SK-N-SH treated with all-trans-retinoic acid at 6 μM for 48 hours (cell line): ENCODE data around the gene GALNT13.

Source experiments
- CREB5 ChIP-seq: fragments of 250-450 bp; sonication (Bioruptor Pico); IDR thresholded peaks from 2 replicates; pipeline ENCODE4 v1.5.1; 2020; ENCODE audit warnings: low read depth, mild to moderate bottlenecking, moderate library complexity
- CSDC2 ChIP-seq: fragments of 250-450 bp; sonication (Bioruptor Pico); IDR thresholded peaks from 2 replicates; pipeline ENCODE4 v1.5.0; 2020; ENCODE audit warnings: mild to moderate bottlenecking, moderate library complexity
- ESRRG ChIP-seq: fragments of 250-450 bp; sonication (Bioruptor Pico); IDR thresholded peaks from 2 replicates; pipeline ENCODE4 v1.6.1; 2021; ENCODE audit warnings: mild to moderate bottlenecking
- GLIS3 ChIP-seq: fragments of 250-450 bp; sonication (Bioruptor Pico); IDR thresholded peaks from 2 replicates; pipeline ENCODE4 v1.5.0; 2020; ENCODE audit warnings: mild to moderate bottlenecking, moderate library complexity
- ISL1 ChIP-seq: fragments of 250-450 bp; sonication (Bioruptor Pico); IDR thresholded peaks from 2 replicates; pipeline ENCODE4 v2.1.2; 2022; ENCODE audit warnings: mild to moderate bottlenecking, moderate library complexity
- PATZ1 ChIP-seq: fragments of 250-450 bp; sonication (Bioruptor Pico); IDR thresholded peaks from 2 replicates; pipeline ENCODE4 v1.8.0; 2020; ENCODE audit warnings: mild to moderate bottlenecking, moderate library complexity, borderline replicate concordance
- POU6F1 ChIP-seq: fragments of 250-450 bp; sonication (Bioruptor Pico); IDR thresholded peaks from 2 replicates; pipeline ENCODE4 v1.8.0; 2021; ENCODE audit warnings: low read depth, mild to moderate bottlenecking, moderate library complexity, borderline replicate concordance
- RARB ChIP-seq: fragments of 250-450 bp; sonication (Bioruptor Pico); IDR thresholded peaks from 2 replicates; pipeline ENCODE4 v1.8.0; 2021; ENCODE audit warnings: mild to moderate bottlenecking, moderate library complexity
- SNAI2 ChIP-seq: fragments of 250-450 bp; sonication (Bioruptor Pico); IDR thresholded peaks from 2 replicates; pipeline ENCODE4 v1.5.0; 2020; ENCODE audit warnings: mild to moderate bottlenecking, moderate library complexity
- TOX ChIP-seq: fragments of 250-450 bp; sonication (Bioruptor Pico); IDR thresholded peaks from 2 replicates; pipeline ENCODE4 v1.8.0; 2021; ENCODE audit warnings: mild to moderate bottlenecking, moderate library complexity, borderline replicate concordance
- TSHZ2 ChIP-seq: fragments of 250-450 bp; sonication (Bioruptor Pico); IDR thresholded peaks from 2 replicates; pipeline ENCODE4 v1.5.0; 2020; ENCODE audit warnings: mild to moderate bottlenecking, moderate library complexity
- ZFP30 ChIP-seq: fragments of 450-650 bp; formaldehyde crosslinking; IDR thresholded peaks from 2 replicates; pipeline ENCODE4 v1.5.0; 2022; ENCODE audit warnings: mild to moderate bottlenecking, moderate library complexity
- ZNF565 ChIP-seq: fragments of 450-650 bp; formaldehyde crosslinking; conservative IDR thresholded peaks from 2 replicates; pipeline ENCODE4 v1.5.0; 2020; ENCODE audit warnings: low read depth, mild to moderate bottlenecking, moderate library complexity
- ZNF8 ChIP-seq: fragments of 450-650 bp; formaldehyde crosslinking; IDR thresholded peaks from 2 replicates; pipeline ENCODE4 v1.5.0; 2020; ENCODE audit warnings: mild to moderate bottlenecking, moderate library complexity

GRCh38 chr2:154433010-154433409, 561.3 kb downstream of the GALNT13 start:
- TF ChIP-seq SNAI2 (CRISPR knock-in tag) = no peak
- TF ChIP-seq ISL1 (CRISPR knock-in tag) = no peak
- no peak for TF ChIP-seq PATZ1 (CRISPR knock-in tag)
- TF ChIP-seq TOX (CRISPR knock-in tag) = no peak
- no peak for TF ChIP-seq CSDC2 (CRISPR knock-in tag)
- TF ChIP-seq ZNF8 = no peak
- TF ChIP-seq TSHZ2 (CRISPR knock-in tag) = no peak
- TF ChIP-seq CREB5 (CRISPR knock-in tag) = no peak
- no peak for TF ChIP-seq ZFP30
- TF ChIP-seq RARB (CRISPR knock-in tag) = no peak
- no peak for TF ChIP-seq ESRRG
- no peak for TF ChIP-seq ZNF565
- no peak for TF ChIP-seq POU6F1 (CRISPR knock-in tag)
- TF ChIP-seq GLIS3 (CRISPR knock-in tag) = no peak
